GM12875 (cell line): ENCODE results near the gene NSD1.

Experiments
- H3K4me3 ChIP-seq: one replicate; pipeline ENCODE4 v1.5.1; 2011; ENCODE audit warnings: low read depth, low read length, control low read depth
- TF ChIP-seq, protein P1 (sequence below): IDR thresholded peaks from 2 replicates; pipeline ENCODE4 v1.5.1; 2011; ENCODE audit warnings: low read depth, mild to moderate bottlenecking, control low read depth, inconsistent platforms, low read length, moderate library complexity, borderline replicate concordance; ENCODE audit not compliant: insufficient read depth

The NSD1 gene

GRCh38 chr5:177225798-177226197 lies 92.2 kb downstream of the NSD1 start:
- TF ChIP-seq, protein P1, sequence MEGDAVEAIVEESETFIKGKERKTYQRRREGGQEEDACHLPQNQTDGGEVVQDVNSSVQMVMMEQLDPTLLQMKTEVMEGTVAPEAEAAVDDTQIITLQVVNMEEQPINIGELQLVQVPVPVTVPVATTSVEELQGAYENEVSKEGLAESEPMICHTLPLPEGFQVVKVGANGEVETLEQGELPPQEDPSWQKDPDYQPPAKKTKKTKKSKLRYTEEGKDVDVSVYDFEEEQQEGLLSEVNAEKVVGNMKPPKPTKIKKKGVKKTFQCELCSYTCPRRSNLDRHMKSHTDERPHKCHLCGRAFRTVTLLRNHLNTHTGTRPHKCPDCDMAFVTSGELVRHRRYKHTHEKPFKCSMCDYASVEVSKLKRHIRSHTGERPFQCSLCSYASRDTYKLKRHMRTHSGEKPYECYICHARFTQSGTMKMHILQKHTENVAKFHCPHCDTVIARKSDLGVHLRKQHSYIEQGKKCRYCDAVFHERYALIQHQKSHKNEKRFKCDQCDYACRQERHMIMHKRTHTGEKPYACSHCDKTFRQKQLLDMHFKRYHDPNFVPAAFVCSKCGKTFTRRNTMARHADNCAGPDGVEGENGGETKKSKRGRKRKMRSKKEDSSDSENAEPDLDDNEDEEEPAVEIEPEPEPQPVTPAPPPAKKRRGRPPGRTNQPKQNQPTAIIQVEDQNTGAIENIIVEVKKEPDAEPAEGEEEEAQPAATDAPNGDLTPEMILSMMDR, result no peak
- H3K4me3 ChIP-seq, result no peak overlapping the region

DNA sequence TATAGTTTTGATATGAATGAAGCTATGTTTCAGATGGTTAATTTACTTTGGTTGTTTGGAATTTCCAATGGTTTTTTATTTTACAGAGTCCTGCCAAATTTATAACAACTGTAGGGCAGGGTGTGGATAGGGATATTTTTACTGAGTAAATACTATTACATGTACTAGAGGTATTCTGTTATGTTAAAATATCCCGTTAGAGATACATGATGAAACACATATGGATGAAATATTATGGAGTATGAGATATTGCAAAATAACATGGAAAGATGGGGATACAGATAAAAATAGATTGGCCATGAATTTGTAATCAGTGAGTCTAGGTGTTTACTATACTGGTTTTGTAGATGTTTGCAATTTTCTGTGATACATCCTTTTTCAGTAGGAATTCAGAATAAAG lies 93.3 kb downstream of the NSD1 start:
- H3K4me3 ChIP-seq, result no peak overlapping the region
- TF ChIP-seq, protein P1, result no peak

GRCh38 chr5:177228751-177229150 lies 95.2 kb downstream of the NSD1 start:
- H3K4me3 ChIP-seq, result no peak overlapping the region
- TF ChIP-seq, protein P1, result no peak

DNA sequence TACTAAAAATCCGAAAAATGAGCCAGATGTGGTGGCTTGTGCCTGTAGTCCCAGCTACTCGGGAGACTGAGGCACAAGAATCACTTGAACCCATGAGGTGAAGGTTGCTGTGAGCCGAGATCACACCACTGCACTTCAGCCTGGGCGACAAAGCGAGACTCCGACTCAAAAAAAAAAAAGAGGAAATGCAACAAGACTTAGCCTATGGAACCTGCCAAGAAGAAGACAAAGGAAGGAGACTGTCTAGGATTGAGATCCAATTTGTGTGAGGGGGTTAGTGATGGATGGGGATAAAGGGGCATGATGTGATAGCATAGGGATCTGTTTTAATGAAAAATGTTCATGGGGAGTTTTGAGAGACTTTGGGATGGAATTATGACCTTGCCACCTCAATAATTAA lies 97.1 kb downstream of the NSD1 start:
- H3K4me3 ChIP-seq, result no peak overlapping the region
- TF ChIP-seq, protein P1, result no peak

DNA sequence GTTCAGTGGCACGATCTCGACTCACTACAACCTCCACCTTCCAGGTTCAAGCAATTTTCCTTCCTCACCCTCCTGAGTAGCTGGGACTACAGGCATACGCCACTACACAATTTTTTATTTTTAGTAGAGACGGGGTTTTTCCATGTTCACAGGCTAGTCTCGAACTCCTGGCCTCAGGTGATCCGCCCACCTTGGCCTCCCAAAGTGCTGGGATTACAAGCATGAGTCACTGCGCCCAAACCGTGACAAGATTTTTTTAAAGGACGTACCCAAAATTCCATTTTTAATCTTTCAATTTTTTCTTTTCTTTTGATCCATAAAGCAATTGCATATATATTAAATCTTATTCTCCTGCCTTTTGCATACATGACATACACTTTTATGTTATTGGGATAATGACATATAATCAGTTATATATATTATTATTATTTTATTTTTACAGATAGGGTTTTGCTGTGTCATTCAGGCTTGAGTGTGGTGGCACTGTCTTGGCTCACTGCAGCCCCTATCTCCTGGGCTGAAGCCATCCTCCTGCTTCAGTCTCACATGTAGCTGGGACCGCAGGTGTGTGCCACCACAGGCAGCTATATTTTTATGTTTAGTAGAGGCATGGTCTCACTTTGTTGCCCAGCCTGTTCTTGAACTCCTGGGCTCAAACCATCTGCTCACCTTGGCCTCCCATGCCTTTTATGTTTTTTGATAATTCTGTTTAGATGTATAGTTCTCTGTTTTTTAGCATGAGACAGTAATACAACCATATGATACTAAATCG lies 98.1 kb downstream of the NSD1 start:
- TF ChIP-seq, protein P1, result no peak
- H3K4me3 ChIP-seq, result no peak overlapping the region

- H3K4me3 ChIP-seq, result no peak overlapping the region
- TF ChIP-seq, protein P1, result no peak
These were observed 98.8 kb downstream of the NSD1 start for GRCh38 chr5:177232358-177232757.

DNA sequence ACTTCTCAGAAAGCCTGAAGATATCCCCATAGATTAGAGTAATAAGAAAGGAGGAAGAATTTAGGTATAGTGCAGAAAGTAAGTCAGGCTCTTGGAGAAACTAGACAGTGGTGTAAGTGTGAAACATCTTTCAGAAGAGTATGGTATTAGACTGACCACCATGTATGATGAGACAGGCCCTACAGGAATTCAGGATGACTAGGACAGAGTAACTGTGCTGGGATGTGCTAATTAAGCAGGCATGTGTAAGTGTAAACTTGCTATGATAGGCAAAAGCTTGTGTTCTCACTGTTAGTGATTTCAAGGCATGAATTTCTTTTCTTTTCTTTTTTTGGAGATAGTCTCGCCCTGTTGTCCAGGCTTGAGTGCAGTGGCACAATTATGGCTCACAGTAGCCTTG lies 99.2 kb downstream of the NSD1 start:
- TF ChIP-seq, protein P1, result no peak
- no peak overlapping the region for H3K4me3 ChIP-seq
